AG04450 (cell line): ENCODE results near the gene CPB2. TPM values are rescaled to one million over a fixed set of nuclear protein-coding genes. Genes with fewer than 3 reads are reported as not detected.

ENCODE experiments used
- CTCF ChIA-PET: fragments of 300-600, 350-600 bp; formaldehyde crosslinking; extraction: SDS; loops from one replicate; lab custom pipeline; 2022; ENCODE audit warnings: antibody characterized with exemption, inconsistent platforms; lab: Charles Lee
- POLR2A ChIA-PET: fragments of 350-600 bp; formaldehyde crosslinking; extraction: SDS; loops from one replicate; lab custom pipeline; 2021; ENCODE audit warnings: antibody characterized with exemption, inconsistent platforms; lab: Yijun Ruan, JAX
- DNase-seq: peaks from one replicate; pipeline ENCODE4 v3.0.0-alpha.2; 2011; ENCODE audit warnings: low read depth, low spot score
- H3K27ac ChIP-seq: one replicate; pipeline ENCODE4 v1.5.1; 2012; ENCODE audit warnings: low read depth, low read length, control low read depth
- H3K27me3 ChIP-seq: one replicate; pipeline ENCODE4 v1.6.0; 2012; ENCODE audit warnings: low read length; ENCODE audit not compliant: control insufficient read depth, insufficient read depth
- H3K4me3 ChIP-seq: 2 replicates; pipeline ENCODE4 v1.5.1; 2011; ENCODE audit warnings: mild to moderate bottlenecking, low read depth, low read length, control low read depth
- H3K9me3 ChIP-seq: 2 replicates; pipeline ENCODE4 v1.5.1; 2012; ENCODE audit warnings: low read length; ENCODE audit not compliant: control insufficient read depth, insufficient read depth
- polyA plus RNA-seq: library from polyadenylated mRNA; depleted of rRNA; stranded (reverse); fragments of >200 nt; gene quantifications from 2 replicates; pipeline ENCODE4 v1.2.3, GENCODE V29; 2011
- TF ChIP-seq, protein P1 (sequence below): IDR thresholded peaks from 2 replicates; pipeline ENCODE4 v1.5.1; 2011; ENCODE audit warnings: low read depth, low read length, control low read depth, inconsistent platforms

The CPB2 gene
- polyA plus RNA-seq, 1 experiment, result not detected

DNA sequence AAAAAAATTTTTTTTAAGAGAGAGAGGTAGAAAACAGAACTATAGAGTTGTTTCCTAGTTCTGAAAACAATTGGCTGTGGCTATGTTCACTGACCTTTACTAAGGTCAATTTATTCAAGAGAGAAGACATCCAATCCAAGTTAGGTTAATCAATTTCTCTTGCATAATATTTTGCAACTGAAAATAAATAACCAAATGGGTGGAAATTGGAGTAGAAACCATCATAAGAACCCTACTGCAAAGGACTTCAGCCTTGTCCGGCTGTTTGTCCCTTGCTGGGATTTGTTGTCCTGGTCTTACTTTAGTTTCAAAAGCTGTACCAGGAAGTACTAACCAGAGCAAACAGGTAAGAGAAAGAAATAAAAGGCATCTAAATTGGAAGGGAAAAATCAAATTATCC is 29.0 kb downstream of the CPB2 start:
- TF ChIP-seq, protein P1, sequence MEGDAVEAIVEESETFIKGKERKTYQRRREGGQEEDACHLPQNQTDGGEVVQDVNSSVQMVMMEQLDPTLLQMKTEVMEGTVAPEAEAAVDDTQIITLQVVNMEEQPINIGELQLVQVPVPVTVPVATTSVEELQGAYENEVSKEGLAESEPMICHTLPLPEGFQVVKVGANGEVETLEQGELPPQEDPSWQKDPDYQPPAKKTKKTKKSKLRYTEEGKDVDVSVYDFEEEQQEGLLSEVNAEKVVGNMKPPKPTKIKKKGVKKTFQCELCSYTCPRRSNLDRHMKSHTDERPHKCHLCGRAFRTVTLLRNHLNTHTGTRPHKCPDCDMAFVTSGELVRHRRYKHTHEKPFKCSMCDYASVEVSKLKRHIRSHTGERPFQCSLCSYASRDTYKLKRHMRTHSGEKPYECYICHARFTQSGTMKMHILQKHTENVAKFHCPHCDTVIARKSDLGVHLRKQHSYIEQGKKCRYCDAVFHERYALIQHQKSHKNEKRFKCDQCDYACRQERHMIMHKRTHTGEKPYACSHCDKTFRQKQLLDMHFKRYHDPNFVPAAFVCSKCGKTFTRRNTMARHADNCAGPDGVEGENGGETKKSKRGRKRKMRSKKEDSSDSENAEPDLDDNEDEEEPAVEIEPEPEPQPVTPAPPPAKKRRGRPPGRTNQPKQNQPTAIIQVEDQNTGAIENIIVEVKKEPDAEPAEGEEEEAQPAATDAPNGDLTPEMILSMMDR, result no peak
- Histone ChIP-seq H3K4me3 (no peak overlapping the region), H3K27me3 (no peaks in the 10 kb centered on the region), H3K9me3 (no peaks in the 10 kb centered on the region), H3K27ac (no peak overlapping the region)
- ChIA-PET POLR2A (no interaction called here), CTCF (interaction anchor here (0.6 kb wide), 1 partner anchor 24 kb away, joined by 5 read pairs; no protein-coding TSS in a partner anchor)
- DNase-seq, result no peak

DNA sequence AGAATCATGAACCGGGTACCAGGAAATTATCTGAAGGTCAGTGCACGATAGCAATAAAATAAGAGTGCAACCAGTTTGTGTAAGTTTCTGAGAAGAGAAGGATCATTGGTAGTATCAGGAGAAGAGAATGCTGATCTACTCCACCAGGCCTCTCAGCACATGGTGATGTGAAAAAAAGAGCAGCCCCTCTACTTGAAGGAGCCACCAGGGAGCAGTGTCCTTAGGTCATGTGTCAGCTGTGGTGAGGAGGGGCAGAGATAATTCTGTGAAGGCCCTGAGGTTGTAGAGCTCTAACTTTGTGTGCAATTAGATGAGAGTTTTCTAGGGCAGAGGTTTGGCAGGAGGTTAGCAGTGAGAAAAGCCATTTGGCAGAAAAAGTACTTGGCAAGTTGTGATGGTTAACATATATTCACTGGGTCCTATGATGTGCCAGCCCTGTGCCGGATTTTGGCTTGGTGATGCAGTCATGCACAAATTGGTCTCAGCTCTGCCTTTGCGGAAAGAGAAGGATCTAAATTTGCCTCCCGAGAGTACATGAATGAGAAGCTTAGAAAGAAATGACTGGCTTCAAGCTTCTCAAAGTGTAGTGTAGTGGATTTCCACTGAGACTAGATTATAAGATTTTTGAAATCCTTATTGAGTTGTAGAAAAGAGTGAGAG is 33.1 kb downstream of the CPB2 start:
- Histone ChIP-seq H3K4me3 (no peak overlapping the region), H3K9me3 (no peaks in the 10 kb centered on the region), H3K27ac (no peak overlapping the region), H3K27me3 (no peaks in the 10 kb centered on the region)
- DNase-seq, result no peak
- ChIA-PET POLR2A (no interaction called here), CTCF (no interaction called here)
- TF ChIP-seq, protein P1, result no peak

DNA sequence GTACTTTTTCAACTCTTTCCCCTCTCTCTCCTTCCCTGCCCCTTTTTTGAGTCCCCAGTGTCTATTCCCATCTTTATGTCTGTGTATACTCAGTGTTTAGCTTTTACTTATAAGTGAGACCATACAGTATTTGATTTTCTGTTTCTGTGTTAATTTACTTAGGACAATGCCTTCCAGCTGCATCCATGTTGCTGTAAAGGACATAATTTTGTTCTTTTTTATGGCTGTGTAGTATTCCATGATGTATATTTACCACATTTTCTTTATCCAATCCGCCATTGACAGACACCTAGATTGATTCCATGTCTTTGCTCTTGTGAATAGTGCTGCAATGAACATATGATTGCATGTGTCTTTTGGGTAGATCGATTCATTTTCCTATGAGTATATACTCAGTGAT is 41.5 kb downstream of the CPB2 start:
- TF ChIP-seq, protein P1, result no peak
- H3K27ac ChIP-seq, result no peak overlapping the region
- ChIA-PET POLR2A (no interaction called here), CTCF (no interaction called here)
- no peak overlapping the region for H3K4me3 ChIP-seq
- H3K9me3 ChIP-seq, result no peaks in the 10 kb centered on the region
- H3K27me3 ChIP-seq, result no peaks in the 10 kb centered on the region
- DNase-seq, result no peak

DNA sequence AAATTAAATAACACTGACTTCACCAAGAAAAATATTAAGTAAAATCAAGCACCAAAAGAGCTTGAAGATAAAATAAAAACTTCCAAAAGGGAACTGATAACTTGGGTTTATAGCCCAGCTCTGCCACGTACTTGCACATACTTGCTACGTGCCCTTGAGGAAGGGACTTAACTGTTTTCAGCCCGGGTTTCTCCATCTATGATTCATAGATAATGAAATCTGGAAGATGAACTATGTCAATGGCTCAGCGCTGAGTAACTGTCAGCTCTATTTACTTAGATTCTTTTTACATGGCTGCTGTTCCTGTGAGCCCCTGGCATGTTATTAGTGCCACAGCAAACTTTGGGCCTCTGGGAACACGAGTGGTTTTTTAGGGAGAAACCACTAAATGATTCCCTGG is 42.6 kb downstream of the CPB2 start:
- H3K27ac ChIP-seq, result no peak overlapping the region
- TF ChIP-seq, protein P1, result no peak
- H3K27me3 ChIP-seq, result no peaks in the 10 kb centered on the region
- CTCF ChIA-PET, result interaction anchor here (1.0 kb wide), 1 partner anchor 10 kb away, joined by 5 read pairs; the partner anchor contains the start of gene ZC3H13
- H3K9me3 ChIP-seq, result no peaks in the 10 kb centered on the region
- H3K4me3 ChIP-seq, result no peak overlapping the region
- no peak for DNase-seq
- POLR2A ChIA-PET, result no interaction called here

DNA sequence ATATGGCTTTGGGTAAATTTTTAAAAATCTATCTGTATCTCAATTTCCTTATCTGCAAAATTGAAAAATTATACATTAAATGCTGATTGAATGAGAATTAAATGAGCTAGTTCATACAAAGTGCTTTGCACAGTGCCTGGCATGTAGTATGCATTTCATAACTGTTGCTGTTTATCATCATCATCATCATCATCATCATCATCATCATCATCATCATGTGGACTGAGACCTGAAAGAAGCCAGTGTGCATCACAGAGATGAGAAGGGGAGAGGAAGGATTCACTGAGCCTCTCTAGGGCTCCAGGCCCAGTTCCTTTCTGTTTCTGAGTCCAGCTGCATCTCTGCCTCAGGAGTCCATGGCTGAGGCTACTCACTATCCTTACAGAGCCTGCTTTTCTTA is 45.4 kb downstream of the CPB2 start:
- CTCF ChIA-PET, result no interaction called here
- Histone ChIP-seq H3K27me3 (no peaks in the 10 kb centered on the region), H3K4me3 (no peak overlapping the region), H3K27ac (no peak overlapping the region), H3K9me3 (no peaks in the 10 kb centered on the region)
- TF ChIP-seq, protein P1, result no peak
- no peak for DNase-seq
- POLR2A ChIA-PET, result no interaction called here
